Mammary epithelial cell (primary cell): ENCODE data around the gene MBP.

ENCODE experiments used
- EZH2 ChIP-seq: IDR thresholded peaks from 2 replicates; pipeline ENCODE4 v1.6.1; 2012; ENCODE audit warnings: low read length, inconsistent platforms, borderline replicate concordance
- TF ChIP-seq, protein P1 (sequence below), 2 donors: IDR thresholded peaks in 1 of 2; conservative IDR thresholded peaks in 1 of 2; 2 replicates each; pipeline ENCODE4 v1.5.1; 2011 to 2012; ENCODE audit warnings: inconsistent platforms in 2 of 2, low read length in 2 of 2, mild to moderate bottlenecking in 2 of 2, control low read depth in 1 of 2, low read depth in 1 of 2; ENCODE audit not compliant: insufficient read depth in 1 of 2; ENCODE audit errors: extremely low read depth in 1 of 2

GRCh38 chr18:77055429-77056300, 76.9 kb downstream of the MBP start:
- TF ChIP-seq, protein P1, sequence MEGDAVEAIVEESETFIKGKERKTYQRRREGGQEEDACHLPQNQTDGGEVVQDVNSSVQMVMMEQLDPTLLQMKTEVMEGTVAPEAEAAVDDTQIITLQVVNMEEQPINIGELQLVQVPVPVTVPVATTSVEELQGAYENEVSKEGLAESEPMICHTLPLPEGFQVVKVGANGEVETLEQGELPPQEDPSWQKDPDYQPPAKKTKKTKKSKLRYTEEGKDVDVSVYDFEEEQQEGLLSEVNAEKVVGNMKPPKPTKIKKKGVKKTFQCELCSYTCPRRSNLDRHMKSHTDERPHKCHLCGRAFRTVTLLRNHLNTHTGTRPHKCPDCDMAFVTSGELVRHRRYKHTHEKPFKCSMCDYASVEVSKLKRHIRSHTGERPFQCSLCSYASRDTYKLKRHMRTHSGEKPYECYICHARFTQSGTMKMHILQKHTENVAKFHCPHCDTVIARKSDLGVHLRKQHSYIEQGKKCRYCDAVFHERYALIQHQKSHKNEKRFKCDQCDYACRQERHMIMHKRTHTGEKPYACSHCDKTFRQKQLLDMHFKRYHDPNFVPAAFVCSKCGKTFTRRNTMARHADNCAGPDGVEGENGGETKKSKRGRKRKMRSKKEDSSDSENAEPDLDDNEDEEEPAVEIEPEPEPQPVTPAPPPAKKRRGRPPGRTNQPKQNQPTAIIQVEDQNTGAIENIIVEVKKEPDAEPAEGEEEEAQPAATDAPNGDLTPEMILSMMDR (conservative IDR thresholded peaks at IDR 0.05 in 1 of 2, IDR thresholded peaks at IDR 0.05 in 1 of 2; ENCODE audit: extremely low read depth in 1 of 2, insufficient read depth in 1 of 2, low read depth in 1 of 2, low read length in 2 of 2), result no peak
- TF ChIP-seq EZH2, result no peak
